GM21737 (cell line): ENCODE measurements around the gene PPP2R5E.

Experiments
- ATAC-seq: cut with Tn5 transposase; IDR thresholded peaks from one replicate; pipeline ENCODE4 v1.9.1; 2021; ENCODE audit warnings: mild to moderate bottlenecking, moderate library complexity; ENCODE audit not compliant: unreplicated experiment

Gene PPP2R5E

GRCh38 chr14:63435838-63436237 is 107.3 kb downstream of the PPP2R5E start:
- no peak for ATAC-seq

- no peak for ATAC-seq
Measured at GRCh38 chr14:63435204-63435603, 108.0 kb downstream of the PPP2R5E start.

GRCh38 chr14:63432888-63433552 is 110.2 kb downstream of the PPP2R5E start:
- ATAC-seq = no peak

GRCh38 chr14:63432228-63432627 is 110.9 kb downstream of the PPP2R5E start:
- no peak for ATAC-seq

- ATAC-seq = no peak
Measured at GRCh38 chr14:63431466-63431865, 111.7 kb downstream of the PPP2R5E start.

GRCh38 chr14:63428486-63428885 is 114.7 kb downstream of the PPP2R5E start:
- ATAC-seq = no peak

GRCh38 chr14:63426838-63427352 is 116.3 kb downstream of the PPP2R5E start:
- no peak for ATAC-seq

GRCh38 chr14:63423889-63424288 is 119.3 kb downstream of the PPP2R5E start:
- ATAC-seq = no peak

- no peak for ATAC-seq
Measured at GRCh38 chr14:63423381-63423780, 119.8 kb downstream of the PPP2R5E start.

- ATAC-seq = no peak
Measured at GRCh38 chr14:63421919-63422318, 121.3 kb downstream of the PPP2R5E start.

GRCh38 chr14:63421226-63421625 is 122.0 kb downstream of the PPP2R5E start:
- no peak for ATAC-seq

GRCh38 chr14:63418020-63418419 is 125.2 kb downstream of the PPP2R5E start:
- ATAC-seq = no peak

GRCh38 chr14:63413009-63413408 is 130.2 kb downstream of the PPP2R5E start:
- no peak for ATAC-seq

- ATAC-seq = no peak
Measured at GRCh38 chr14:63406333-63406732, 136.8 kb downstream of the PPP2R5E start.

GRCh38 chr14:63405715-63406114 is 137.5 kb downstream of the PPP2R5E start:
- ATAC-seq = no peak

- no peak for ATAC-seq
Measured at GRCh38 chr14:63404906-63405305, 138.3 kb downstream of the PPP2R5E start.

GRCh38 chr14:63401646-63402045 is 141.5 kb downstream of the PPP2R5E start:
- ATAC-seq = no peak

GRCh38 chr14:63398952-63399351 is 144.2 kb downstream of the PPP2R5E start:
- no peak for ATAC-seq

GRCh38 chr14:63394841-63395240 is 148.3 kb downstream of the PPP2R5E start:
- ATAC-seq = no peak

GRCh38 chr14:63394432-63394831 is 148.7 kb downstream of the PPP2R5E start:
- ATAC-seq = no peak

- no peak for ATAC-seq
Measured at GRCh38 chr14:63393012-63393411, 150.2 kb downstream of the PPP2R5E start.

- no peak for ATAC-seq
Measured at GRCh38 chr14:63392236-63392635, 150.9 kb downstream of the PPP2R5E start.
